ENCODE results near the gene TTN. TPM values are rescaled to one million over a fixed set of nuclear protein-coding genes. Genes with fewer than 3 reads are reported as not detected.

The TTN gene
- total RNA-seq, 6 experiments from 2014 or later = 0.42 to 9.5 (median 0.97) TPM

DNA sequence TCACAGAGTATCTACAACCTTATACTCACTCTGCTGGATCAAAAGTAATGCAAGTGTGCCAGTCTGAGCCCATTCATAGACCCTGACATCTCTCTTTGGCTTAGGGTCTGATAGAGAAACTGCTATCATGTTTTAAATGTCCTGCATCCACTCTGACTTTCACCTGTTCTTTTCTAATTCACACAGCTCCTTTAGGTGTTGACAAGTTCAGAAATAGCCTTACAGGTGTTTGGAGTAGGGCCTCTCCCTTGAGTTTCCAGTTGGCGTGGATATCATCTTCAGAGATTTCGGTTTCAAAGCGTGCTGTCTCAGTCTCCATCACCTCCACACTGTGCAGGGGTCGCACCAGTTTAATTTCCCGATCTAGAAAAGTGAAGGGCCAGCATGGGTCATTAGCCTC, 176.6 kb downstream of the TTN start:
- 70% methylated on average over 5 of the region's 5 CpGs for WGBS (ENCODE audit: insufficient coverage, low coverage, low lambda C conversion rate, missing lambda C conversion rate)
- H3K27ac ChIP-seq = no peak overlapping the region
- H3K27me3 ChIP-seq = no peaks in the 10 kb centered on the region
- intact Hi-C loops (cut with DNase I) = no loop called here
- H3K4me1 ChIP-seq = no peaks in the 10 kb centered on the region
- H3K36me3 ChIP-seq = no peaks in the 10 kb centered on the region
- DNase-seq (no peak), ATAC-seq (no peak)
- H3K9me3 ChIP-seq = no peaks in the 10 kb centered on the region
- TF ChIP-seq, protein P1, sequence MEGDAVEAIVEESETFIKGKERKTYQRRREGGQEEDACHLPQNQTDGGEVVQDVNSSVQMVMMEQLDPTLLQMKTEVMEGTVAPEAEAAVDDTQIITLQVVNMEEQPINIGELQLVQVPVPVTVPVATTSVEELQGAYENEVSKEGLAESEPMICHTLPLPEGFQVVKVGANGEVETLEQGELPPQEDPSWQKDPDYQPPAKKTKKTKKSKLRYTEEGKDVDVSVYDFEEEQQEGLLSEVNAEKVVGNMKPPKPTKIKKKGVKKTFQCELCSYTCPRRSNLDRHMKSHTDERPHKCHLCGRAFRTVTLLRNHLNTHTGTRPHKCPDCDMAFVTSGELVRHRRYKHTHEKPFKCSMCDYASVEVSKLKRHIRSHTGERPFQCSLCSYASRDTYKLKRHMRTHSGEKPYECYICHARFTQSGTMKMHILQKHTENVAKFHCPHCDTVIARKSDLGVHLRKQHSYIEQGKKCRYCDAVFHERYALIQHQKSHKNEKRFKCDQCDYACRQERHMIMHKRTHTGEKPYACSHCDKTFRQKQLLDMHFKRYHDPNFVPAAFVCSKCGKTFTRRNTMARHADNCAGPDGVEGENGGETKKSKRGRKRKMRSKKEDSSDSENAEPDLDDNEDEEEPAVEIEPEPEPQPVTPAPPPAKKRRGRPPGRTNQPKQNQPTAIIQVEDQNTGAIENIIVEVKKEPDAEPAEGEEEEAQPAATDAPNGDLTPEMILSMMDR (IDR thresholded peaks at IDR 0.05) = no peak
- no peak overlapping the region for H3K4me3 ChIP-seq

DNA sequence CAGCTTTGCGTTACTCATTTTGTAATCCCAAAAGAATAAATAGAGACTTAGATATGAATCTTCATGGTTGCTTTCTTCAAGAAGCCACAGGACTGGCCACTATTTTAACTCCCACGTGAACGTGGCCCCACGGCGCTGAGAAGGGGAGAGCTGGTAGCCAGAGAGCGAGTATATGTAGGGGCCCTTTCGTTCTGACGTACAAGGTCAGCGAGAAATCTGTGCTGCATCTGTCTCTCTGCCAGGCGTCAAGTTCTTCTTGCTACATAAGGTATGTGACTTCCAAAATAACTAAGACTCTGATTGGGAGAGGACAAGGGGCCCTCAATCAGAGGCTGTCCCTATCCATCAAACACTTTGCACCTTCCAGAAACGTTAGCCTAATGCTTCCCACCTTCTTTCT, 177.8 kb downstream of the TTN start:
- Histone ChIP-seq H3K36me3 (no peaks in the 10 kb centered on the region), H3K4me1 (no peaks in the 10 kb centered on the region), H3K27me3 (no peaks in the 10 kb centered on the region), H3K27ac (no peak overlapping the region), H3K9me3 (no peaks in the 10 kb centered on the region), H3K4me3 (no peak overlapping the region)
- 51% methylated on average over 5 of the region's 11 CpGs for WGBS (ENCODE audit: insufficient coverage, low coverage, low lambda C conversion rate, missing lambda C conversion rate)
- intact Hi-C loops (cut with DNase I) = no loop called here
- TF ChIP-seq, protein P1 (IDR thresholded peaks at IDR 0.05) = no peak
- no peak for TF ChIP-seq POLR2A (IDR thresholded peaks at IDR 0.05)
- DNase-seq (no peak), ATAC-seq (no peak)

DNA sequence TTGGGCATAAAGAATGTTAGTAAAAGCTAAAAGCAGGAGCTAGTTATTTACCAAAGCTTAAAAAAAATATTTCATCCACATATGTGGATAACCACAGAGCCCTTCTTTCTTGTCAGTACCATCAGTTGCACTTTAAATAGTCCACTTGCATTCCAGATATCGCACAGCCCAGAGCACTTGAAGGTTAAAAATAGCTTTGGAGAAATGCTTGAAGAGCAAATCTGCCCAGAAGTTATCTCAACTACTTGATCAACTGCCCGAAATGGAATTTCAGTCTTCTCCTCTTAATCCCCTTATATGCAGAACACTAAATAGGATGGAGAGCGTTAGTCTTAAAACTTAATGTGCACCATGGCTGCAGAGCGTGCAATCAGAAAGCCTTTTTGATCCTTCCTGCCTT, 178.6 kb downstream of the TTN start:
- H3K4me1 ChIP-seq = no peaks in the 10 kb centered on the region
- H3K27me3 ChIP-seq = no peaks in the 10 kb centered on the region
- H3K27ac ChIP-seq = no peak overlapping the region
- H3K4me3 ChIP-seq = no peak overlapping the region
- TF ChIP-seq, protein P1 (IDR thresholded peaks at IDR 0.05) = no peak
- TF ChIP-seq POLR2A (IDR thresholded peaks at IDR 0.05) = no peak
- 84% methylated on average over 4 of the region's 4 CpGs for WGBS (ENCODE audit: insufficient coverage, low coverage, low lambda C conversion rate, missing lambda C conversion rate)
- DNase-seq (no peak), ATAC-seq (no peak)
- H3K9me3 ChIP-seq = no peaks in the 10 kb centered on the region
- H3K36me3 ChIP-seq = no peaks in the 10 kb centered on the region
- intact Hi-C loops (cut with DNase I) = no loop called here

DNA sequence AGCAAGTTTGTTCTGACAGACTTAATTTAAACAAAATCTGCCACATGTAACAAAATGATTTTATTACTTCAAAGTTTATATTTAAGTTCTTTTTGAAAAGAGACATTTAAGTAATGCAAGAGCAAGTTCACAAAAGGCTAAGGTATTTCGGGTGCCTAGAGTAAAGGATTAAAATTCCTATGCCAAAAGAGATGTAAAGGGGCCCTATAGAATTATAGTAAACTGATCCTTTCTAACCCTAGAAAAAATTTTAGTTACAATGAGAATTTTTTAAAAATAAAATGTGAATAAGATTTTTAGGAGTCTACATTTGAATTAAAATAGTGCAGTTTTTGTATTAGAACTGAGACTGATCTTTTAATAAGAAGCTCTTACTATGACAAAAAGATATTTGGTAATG, 179.8 kb downstream of the TTN start:
- ATAC-seq = no peak
- no peak for TF ChIP-seq POLR2A (IDR thresholded peaks at IDR 0.05)
- TF ChIP-seq, protein P1 (IDR thresholded peaks at IDR 0.05) = no peak
- WGBS (ENCODE audit: insufficient coverage, low coverage, low lambda C conversion rate, missing lambda C conversion rate) = 64% methylated on average over 1 of the region's 1 CpG
- intact Hi-C loops (cut with DNase I) = no loop called here
- Histone ChIP-seq H3K9me3 (no peaks in the 10 kb centered on the region), H3K27ac (no peak overlapping the region), H3K36me3 (no peaks in the 10 kb centered on the region), H3K4me1 (no peaks in the 10 kb centered on the region), H3K27me3 (no peaks in the 10 kb centered on the region), H3K4me3 (no peak overlapping the region)
- DNase-seq = no peak

DNA sequence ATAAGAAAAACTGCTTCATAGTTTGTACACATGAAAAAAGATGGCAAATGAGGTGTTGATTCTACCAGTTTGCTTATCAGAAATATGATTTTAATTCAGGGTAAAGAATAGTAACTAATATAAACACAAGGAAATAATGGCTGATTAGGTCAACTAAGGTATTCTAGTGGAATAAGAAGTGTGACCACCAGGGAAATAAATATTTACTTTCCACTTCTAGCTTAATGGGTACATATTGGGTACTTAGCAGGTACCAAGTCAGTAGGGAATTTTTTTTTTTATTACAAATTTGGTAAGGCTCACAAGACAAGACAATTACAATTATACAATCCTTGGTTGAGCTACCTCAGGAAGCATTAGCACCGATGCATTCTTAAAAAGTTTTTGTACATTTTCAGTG, 191.3 kb downstream of the TTN start:
- no peak for TF ChIP-seq POLR2A (IDR thresholded peaks at IDR 0.05)
- no peak for ATAC-seq
- intact Hi-C loops (cut with DNase I) = no loop called here
- Histone ChIP-seq H3K4me3 (no peak overlapping the region), H3K9me3 (no peaks in the 10 kb centered on the region), H3K27me3 (no peaks in the 10 kb centered on the region), H3K36me3 (no peaks in the 10 kb centered on the region), H3K4me1 (no peaks in the 10 kb centered on the region), H3K27ac (no peak overlapping the region)
- WGBS (ENCODE audit: insufficient coverage, low coverage, low lambda C conversion rate, missing lambda C conversion rate) = 75% methylated on average over 1 of the region's 1 CpG
- DNase-seq = no peak
